ENCODE results near the gene KCNQ1.

DNA sequence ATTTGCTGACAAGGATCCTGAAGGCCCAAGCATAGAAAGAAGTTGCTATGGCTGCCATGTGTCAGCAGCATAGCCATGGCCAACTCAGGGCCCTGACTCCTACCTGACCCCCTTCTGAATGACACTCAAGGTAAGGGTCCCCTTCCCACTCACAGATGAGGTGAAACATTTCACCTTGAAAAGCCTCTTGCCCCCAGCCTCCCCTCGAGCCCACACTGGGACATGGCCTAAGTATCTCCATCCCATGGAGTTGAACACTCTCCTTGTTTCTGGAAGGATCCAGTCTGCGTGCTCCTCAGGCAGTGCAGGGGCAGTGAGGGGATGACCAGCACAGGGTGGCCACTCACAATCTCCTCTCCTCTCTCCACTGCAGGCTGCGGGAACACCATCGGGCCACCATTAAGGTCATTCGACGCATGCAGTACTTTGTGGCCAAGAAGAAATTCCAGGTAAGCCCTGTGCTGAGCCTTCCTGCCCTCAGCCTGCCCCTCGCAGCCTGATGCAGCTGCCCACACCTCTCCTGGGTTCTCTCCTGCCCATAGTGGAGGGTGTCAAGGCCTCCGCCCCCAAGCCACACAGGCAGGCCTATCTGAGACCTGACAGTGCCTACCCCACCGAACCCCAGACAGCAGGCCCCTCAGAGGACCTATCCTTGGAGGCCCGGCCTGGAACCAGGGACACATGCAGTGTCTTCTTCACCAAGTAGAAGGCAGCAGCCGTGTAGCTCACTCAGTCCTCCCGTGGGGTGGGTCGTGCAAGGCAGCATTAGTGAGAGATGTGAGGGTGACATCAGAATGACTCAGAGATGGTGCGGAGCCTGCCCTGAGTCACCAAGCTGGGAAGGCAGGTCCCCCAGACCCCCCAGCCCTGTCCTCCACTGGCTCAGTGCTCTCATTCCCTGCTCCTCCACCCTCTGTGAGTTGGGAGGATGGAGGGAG lies 323.9 kb downstream of the KCNQ1 start:
- TF ChIP-seq POLR2A (IDR thresholded peaks at IDR 0.05; ENCODE audit: low read depth, low read length) (no peak), POLR2AphosphoS5 (IDR thresholded peaks at IDR 0.05; ENCODE audit: low read depth, low read length) (no peak), TAF1 (IDR thresholded peaks at IDR 0.05; ENCODE audit: borderline replicate concordance, low read depth, low read length) (no peak)

Data from GM12892 (cell line).